Measurements from ENCODE around the gene DLGAP1. TPM values are rescaled to one million over a fixed set of nuclear protein-coding genes. Genes with fewer than 3 reads are reported as not detected.
A peak's percentile ranks its signal among the peaks of the same experiment; 100 is the strongest.

The DLGAP1 gene
- total RNA-seq, 4 donors from 2014 or later, result 2.0 to 4.7 (median 2.1) TPM; not detected in 1

- Histone ChIP-seq H3K4me1 (no peaks in the 10 kb centered on the region), H3K9me3 (no peaks in the 10 kb centered on the region), H3K27ac (no peak overlapping the region), H3K36me3 (no peaks in the 10 kb centered on the region), H3K4me3 (no peak overlapping the region), H3K27me3 (no peaks in the 10 kb centered on the region)
- 64% methylated on average over 3 of the region's 3 CpGs for WGBS
- TF ChIP-seq POLR2A (IDR thresholded peaks at IDR 0.05) (no peak), POLR2AphosphoS5 (IDR thresholded peaks at IDR 0.05) (no peak), CTCF (IDR thresholded peaks at IDR 0.05) (no peak), EP300 (IDR thresholded peaks at IDR 0.05) (no peak)
- DNase-seq (ENCODE audit: low spot score in 2 of 2), result no peak
These were observed 820.7 kb downstream of the DLGAP1 start for GRCh38 chr18:3634250-3634939.

- Histone ChIP-seq H3K36me3 (no peaks in the 10 kb centered on the region), H3K4me1 (no peaks in the 10 kb centered on the region), H3K27ac (no peak overlapping the region), H3K9me3 (no peaks in the 10 kb centered on the region), H3K4me3 (no peak overlapping the region), H3K27me3 (no peaks in the 10 kb centered on the region)
- WGBS, result 92% methylated on average over 5 of the region's 5 CpGs
- no peak for TF ChIP-seq CTCF (IDR thresholded peaks at IDR 0.05)
- TF ChIP-seq POLR2AphosphoS5 (IDR thresholded peaks at IDR 0.05), result no peak
- no peak for TF ChIP-seq POLR2A (IDR thresholded peaks at IDR 0.05)
- no peak for TF ChIP-seq EP300 (IDR thresholded peaks at IDR 0.05)
- no peak for DNase-seq (ENCODE audit: low spot score in 2 of 2)
These were observed 823.2 kb downstream of the DLGAP1 start for GRCh38 chr18:3631887-3632286.

GRCh38 chr18:3626929-3627458 lies 828.1 kb downstream of the DLGAP1 start:
- TF ChIP-seq POLR2A (IDR thresholded peaks at IDR 0.05) (no peak), POLR2AphosphoS5 (IDR thresholded peaks at IDR 0.05) (no peak), CTCF (IDR thresholded peaks at IDR 0.05) (no peak), EP300 (IDR thresholded peaks at IDR 0.05) (no peak)
- 76% methylated on average over 5 of the region's 5 CpGs for WGBS

GRCh38 chr18:3625742-3626091 lies 829.4 kb downstream of the DLGAP1 start:
- TF ChIP-seq EP300 (IDR thresholded peaks at IDR 0.05) (no peak), POLR2AphosphoS5 (IDR thresholded peaks at IDR 0.05) (no peak), CTCF (IDR thresholded peaks at IDR 0.05) (no peak), POLR2A (IDR thresholded peaks at IDR 0.05) (no peak)
- no peaks in the 10 kb centered on the region for H3K36me3 ChIP-seq
- no peak overlapping the region for H3K4me3 ChIP-seq
- H3K9me3 ChIP-seq, result no peaks in the 10 kb centered on the region
- no peak for DNase-seq (ENCODE audit: low spot score in 2 of 2)
- H3K4me1 ChIP-seq, result peaks cover 45% of the 10 kb centered on the region
- peak overlapping the region; percentile 83 for H3K27ac ChIP-seq
- no peaks in the 10 kb centered on the region for H3K27me3 ChIP-seq

More at GRCh38 chr18:3626929-3627458, 828.1 kb downstream of the DLGAP1 start:
- no peaks in the 10 kb centered on the region for H3K36me3 ChIP-seq
- no peaks in the 10 kb centered on the region for H3K9me3 ChIP-seq
- H3K4me3 ChIP-seq, result no peak overlapping the region
- H3K27ac ChIP-seq, result no peak overlapping the region
- H3K27me3 ChIP-seq, result no peaks in the 10 kb centered on the region
- no peak for DNase-seq (ENCODE audit: low spot score in 2 of 2)
- peaks cover 35% of the 10 kb centered on the region for H3K4me1 ChIP-seq

GRCh38 chr18:3624935-3625741 lies 830.0 kb downstream of the DLGAP1 start:
- Histone ChIP-seq H3K4me3 (no peak overlapping the region), H3K9me3 (no peaks in the 10 kb centered on the region), H3K36me3 (no peaks in the 10 kb centered on the region), H3K27ac (peak overlapping the region; percentile 83), H3K27me3 (no peaks in the 10 kb centered on the region), H3K4me1 (peaks cover 45% of the 10 kb centered on the region)
- WGBS, result 47% methylated on average over 9 of the region's 9 CpGs
- DNase-seq (ENCODE audit: low spot score in 2 of 2), result peak in 1 of 2 donors; percentile 72
- TF ChIP-seq POLR2AphosphoS5 (IDR thresholded peaks at IDR 0.05), result no peak
- no peak for TF ChIP-seq EP300 (IDR thresholded peaks at IDR 0.05)
- TF ChIP-seq CTCF (IDR thresholded peaks at IDR 0.05), result no peak
- no peak for TF ChIP-seq POLR2A (IDR thresholded peaks at IDR 0.05)
